H1 (cell line): ENCODE results near the gene PMM2.

ENCODE experiments used
- CTCF ChIP-seq, 3 experiments: IDR thresholded peaks; 1 replicate in 2 of 3; 2 replicates in 1 of 3; pipeline versions ENCODE4 v1.5.1 to v1.6.1; 2011; ENCODE audit warnings: low read length in 3 of 3, mild to moderate bottlenecking in 3 of 3, inconsistent platforms in 2 of 3, low read depth in 1 of 3, moderate library complexity in 1 of 3; ENCODE audit not compliant: insufficient read depth in 1 of 3; ENCODE audit errors: control extremely low read depth in 1 of 3
- YY1 ChIP-seq: IDR thresholded peaks from 2 replicates; pipeline ENCODE4 v1.6.1; 2011; ENCODE audit warnings: low read depth, mild to moderate bottlenecking, low read length

GRCh38 chr16:8774208-8774607 lies 23.4 kb upstream of the PMM2 start:
- TF ChIP-seq YY1 (no peak), CTCF (IDR thresholded peaks at IDR 0.05; ENCODE audit: control extremely low read depth in 1 of 3, insufficient read depth in 1 of 3, low read depth in 1 of 3, low read length in 3 of 3) (no peak)
